ENCODE data around the gene ZNF385C. TPM values are rescaled to one million over a fixed set of nuclear protein-coding genes. Genes with fewer than 3 reads are reported as not detected.

The ZNF385C gene
- total RNA-seq, 1 experiment from 2014 or later: 0.26 TPM

GRCh38 chr17:42041619-42042018 lies 56.7 kb downstream of the ZNF385C start:
- DNase-seq (ENCODE audit: unreplicated experiment): no peak
- H3K27ac Mint-ChIP-seq (ENCODE audit: low read depth, unreplicated experiment): no peak overlapping the region
- H3K36me3 Mint-ChIP-seq (ENCODE audit: insufficient read depth, unreplicated experiment): no peaks in the 10 kb centered on the region
- H3K27me3 Mint-ChIP-seq (ENCODE audit: insufficient read depth, unreplicated experiment): no peaks in the 10 kb centered on the region
- no TSS peak for BruUV-seq (replicated peaks)
- no peak for TF ChIP-seq CTCF (IDR thresholded peaks at IDR 0.05; ENCODE audit: unreplicated experiment)
- H3K4me3 Mint-ChIP-seq (ENCODE audit: unreplicated experiment): no peak overlapping the region
- H3K9me3 Mint-ChIP-seq (ENCODE audit: unreplicated experiment): no peaks in the 10 kb centered on the region
- H3K4me1 Mint-ChIP-seq (ENCODE audit: insufficient read depth, unreplicated experiment): no peaks in the 10 kb centered on the region
- ChIA-PET POLR2A (interaction anchor here (0.7 to 1.1 kb wide), 2 partner anchors 37 to 76 kb away, joined by 3 read pairs; no protein-coding TSS in a partner anchor), CTCF (interaction anchor here (0.7 to 3.9 kb wide), 3 partner anchors 16 to 67 kb away, joined by 3 to 22 read pairs (median 9); no protein-coding TSS in a partner anchor)
- intact Hi-C loops (cut with micrococcal nuclease): no loop called here

DNA sequence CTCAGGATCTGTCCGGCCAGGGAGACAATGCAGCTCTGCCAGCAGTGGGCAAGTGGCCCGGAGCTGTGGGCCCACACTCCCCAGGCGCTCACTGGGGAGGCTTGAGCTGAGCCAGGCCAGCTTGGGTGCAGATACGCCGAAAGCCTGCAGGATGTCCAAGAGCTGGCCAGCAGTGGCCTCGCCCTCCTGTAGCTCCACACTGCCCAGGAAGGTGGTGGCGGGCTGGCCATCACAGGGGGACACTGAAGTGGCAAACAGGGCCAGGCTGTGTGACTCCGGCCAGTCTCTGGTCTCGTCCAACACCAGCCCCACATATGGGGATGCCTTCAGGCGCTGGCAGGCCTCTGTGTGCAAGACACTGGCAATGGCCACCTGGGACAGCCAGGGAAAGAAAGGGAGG lies 57.5 kb downstream of the ZNF385C start:
- no TSS peak for BruUV-seq (replicated peaks)
- H3K27ac Mint-ChIP-seq (ENCODE audit: low read depth, unreplicated experiment): no peak overlapping the region
- POLR2A ChIA-PET: interaction anchor here (0.6 to 1.2 kb wide), 3 partner anchors 10 to 352 kb away, joined by 3 read pairs; no protein-coding TSS in a partner anchor
- TF ChIP-seq CTCF (IDR thresholded peaks at IDR 0.05; ENCODE audit: unreplicated experiment): no peak
- H3K27me3 Mint-ChIP-seq (ENCODE audit: insufficient read depth, unreplicated experiment): no peaks in the 10 kb centered on the region
- no peaks in the 10 kb centered on the region for H3K9me3 Mint-ChIP-seq (ENCODE audit: unreplicated experiment)
- CTCF ChIA-PET: interaction anchor here (0.7 to 3.9 kb wide), 4 partner anchors 11 to 68 kb away, joined by 3 to 22 read pairs (median 8); no protein-coding TSS in a partner anchor
- intact Hi-C loops (cut with micrococcal nuclease): no loop called here
- H3K4me1 Mint-ChIP-seq (ENCODE audit: insufficient read depth, unreplicated experiment): no peaks in the 10 kb centered on the region
- no peaks in the 10 kb centered on the region for H3K36me3 Mint-ChIP-seq (ENCODE audit: insufficient read depth, unreplicated experiment)
- DNase-seq (ENCODE audit: unreplicated experiment): no peak
- H3K4me3 Mint-ChIP-seq (ENCODE audit: unreplicated experiment): no peak overlapping the region

DNA sequence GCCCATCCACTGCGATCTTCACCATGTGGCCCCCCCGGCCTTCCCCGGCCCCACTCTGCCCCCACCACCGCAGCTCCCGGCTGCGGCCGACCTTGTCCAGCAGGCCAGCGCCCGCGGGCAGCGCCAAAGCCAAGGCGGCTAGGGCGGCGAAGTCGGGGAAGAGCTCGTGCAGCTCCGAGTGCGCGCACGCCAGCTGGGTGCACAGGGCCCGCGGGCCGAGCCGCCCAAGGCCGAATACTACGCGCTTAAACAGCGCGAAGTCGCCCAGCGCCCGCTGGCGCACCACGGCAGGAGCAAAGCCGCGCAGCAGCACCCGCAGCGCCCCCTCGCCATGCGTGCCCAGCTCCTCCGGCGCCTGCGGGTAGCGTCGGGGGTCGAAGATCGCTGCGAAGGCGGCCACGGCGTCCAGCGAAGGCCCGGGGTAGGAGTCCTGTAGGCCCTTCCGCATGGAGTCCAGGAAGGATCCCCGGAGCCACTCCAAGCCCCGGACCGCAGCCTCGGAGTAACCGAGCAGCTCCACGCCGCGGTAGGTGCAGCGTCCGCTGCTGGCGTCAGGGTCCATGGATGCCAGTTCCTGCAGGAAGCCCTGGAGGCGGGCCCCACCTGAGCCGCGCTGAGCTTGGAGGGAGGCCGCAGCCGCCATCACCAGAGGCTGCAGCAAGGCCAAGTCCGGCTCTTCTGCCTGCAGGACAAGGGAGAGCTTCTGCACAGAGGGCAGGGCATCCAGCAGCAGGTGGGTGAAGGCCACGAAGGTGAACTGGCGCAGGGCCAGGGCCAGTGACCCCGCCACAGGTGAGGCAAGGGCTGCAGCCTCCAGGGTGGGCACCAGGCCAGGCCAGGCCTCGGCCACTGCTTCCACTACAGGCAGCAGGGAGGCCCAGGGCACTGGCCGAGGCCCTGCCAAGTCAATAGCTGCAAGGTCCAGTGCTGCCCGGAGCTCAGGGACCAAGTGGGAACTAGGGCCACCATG lies 58.2 kb downstream of the ZNF385C start:
- no peak for DNase-seq (ENCODE audit: unreplicated experiment)
- Mint-ChIP-seq H3K4me3 (ENCODE audit: unreplicated experiment) (no peak overlapping the region), H3K9me3 (ENCODE audit: unreplicated experiment) (no peaks in the 10 kb centered on the region), H3K36me3 (ENCODE audit: insufficient read depth, unreplicated experiment) (no peaks in the 10 kb centered on the region), H3K27me3 (ENCODE audit: insufficient read depth, unreplicated experiment) (no peaks in the 10 kb centered on the region), H3K27ac (ENCODE audit: low read depth, unreplicated experiment) (no peak overlapping the region), H3K4me1 (ENCODE audit: insufficient read depth, unreplicated experiment) (no peaks in the 10 kb centered on the region)
- no TSS peak for BruUV-seq (replicated peaks)
- intact Hi-C loops (cut with micrococcal nuclease): no loop called here
- POLR2A ChIA-PET: interaction anchor here (0.6 to 1.2 kb wide), 4 partner anchors 9 to 351 kb away, joined by 3 read pairs; no protein-coding TSS in a partner anchor
- CTCF ChIA-PET: interaction anchor here (0.7 to 3.9 kb wide), 3 partner anchors 15 to 59 kb away, joined by 3 to 22 read pairs (median 9); no protein-coding TSS in a partner anchor
- TF ChIP-seq CTCF (IDR thresholded peaks at IDR 0.05; ENCODE audit: unreplicated experiment): no peak

DNA sequence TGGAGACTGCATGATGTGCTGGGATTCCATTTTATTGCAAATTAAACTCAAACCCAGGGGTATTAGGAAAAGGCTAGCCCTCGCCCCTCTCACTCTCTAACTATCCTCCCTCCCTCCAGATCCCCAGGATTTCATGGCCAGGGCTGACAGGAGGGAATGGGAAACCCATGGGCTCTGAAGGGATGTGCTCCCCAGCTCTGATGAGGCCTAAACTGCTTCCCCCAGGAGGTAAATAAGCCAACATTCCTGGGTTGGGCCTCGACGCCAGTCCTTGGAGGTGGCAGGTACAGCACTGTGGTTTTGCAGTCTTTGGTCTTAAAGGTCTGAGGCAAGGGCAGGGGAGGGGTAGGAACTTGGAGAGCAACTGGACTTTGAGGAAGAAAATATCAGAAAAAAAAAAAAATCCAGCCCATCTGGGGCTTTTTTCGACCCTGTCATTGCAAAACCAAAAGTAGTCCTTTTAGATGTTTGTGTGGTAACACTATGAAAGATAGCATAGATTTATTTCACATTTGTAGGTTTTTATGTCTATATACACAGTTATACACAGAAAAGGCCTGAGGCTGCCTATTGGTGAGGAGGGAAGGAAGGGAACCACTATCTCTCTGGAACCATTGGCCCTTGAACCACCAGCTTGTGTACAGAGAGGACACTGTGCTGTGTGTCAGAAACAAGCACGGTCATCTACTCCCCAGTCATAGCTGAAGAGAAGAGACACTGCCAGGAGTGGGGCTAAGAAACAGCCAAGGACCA lies 59.9 kb downstream of the ZNF385C start:
- intact Hi-C loops (cut with micrococcal nuclease): no loop called here
- TF ChIP-seq CTCF (IDR thresholded peaks at IDR 0.05; ENCODE audit: unreplicated experiment): no peak
- no peak for DNase-seq (ENCODE audit: unreplicated experiment)
- Mint-ChIP-seq H3K27ac (ENCODE audit: low read depth, unreplicated experiment) (no peak overlapping the region), H3K27me3 (ENCODE audit: insufficient read depth, unreplicated experiment) (no peaks in the 10 kb centered on the region), H3K4me1 (ENCODE audit: insufficient read depth, unreplicated experiment) (no peaks in the 10 kb centered on the region), H3K9me3 (ENCODE audit: unreplicated experiment) (no peaks in the 10 kb centered on the region), H3K36me3 (ENCODE audit: insufficient read depth, unreplicated experiment) (peaks cover 7% of the 10 kb centered on the region), H3K4me3 (ENCODE audit: unreplicated experiment) (no peak overlapping the region)
- no TSS peak for BruUV-seq (replicated peaks)
- POLR2A ChIA-PET: no interaction called here
- CTCF ChIA-PET: interaction anchor here (3.4 to 3.9 kb wide), 2 partner anchors 13 to 29 kb away, joined by 9 to 22 read pairs; no protein-coding TSS in a partner anchor

Data from MCF 10A (cell line).